GM19193 (cell line): Measurements from ENCODE around the gene POLR2F.

Source experiments
- POLR2A ChIP-seq: IDR thresholded peaks from 4 replicates; pipeline ENCODE4 v1.6.1; 2011; ENCODE audit not compliant: insufficient read depth, insufficient read length; ENCODE audit errors: extremely low read depth

Gene POLR2F

DNA sequence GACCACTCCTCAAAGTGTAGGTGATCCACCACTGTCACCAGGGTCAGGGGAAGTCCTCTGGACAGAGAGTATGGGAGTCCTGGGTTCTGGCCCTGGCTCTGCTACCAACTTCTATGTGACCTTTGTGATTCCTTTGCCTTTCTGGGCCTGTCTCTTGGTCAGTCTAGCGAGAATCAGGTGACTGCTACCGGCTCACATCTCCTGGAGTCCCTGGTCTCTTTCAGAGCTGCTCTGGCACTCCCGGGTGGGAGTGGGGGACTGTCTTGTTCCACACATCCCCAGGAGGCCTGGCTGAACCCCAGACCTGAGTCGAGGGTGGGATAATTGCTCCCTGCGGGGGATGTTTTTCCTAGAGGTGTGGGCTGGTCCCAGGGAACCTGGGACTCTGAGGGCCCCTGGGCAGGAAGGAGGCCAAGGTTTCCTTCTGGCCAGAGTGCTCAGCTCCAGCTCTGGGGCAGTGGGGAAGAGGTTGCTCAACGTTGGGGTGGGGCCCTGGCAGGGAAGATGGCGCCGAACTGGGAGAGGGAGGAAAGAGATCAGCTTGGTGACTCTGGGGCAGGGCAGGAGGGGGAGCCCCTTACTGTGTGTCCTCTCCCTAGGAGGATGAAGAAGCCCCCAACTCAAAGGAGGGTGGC, 28.8 kb downstream of the POLR2F start:
- TF ChIP-seq POLR2A: no peak

DNA sequence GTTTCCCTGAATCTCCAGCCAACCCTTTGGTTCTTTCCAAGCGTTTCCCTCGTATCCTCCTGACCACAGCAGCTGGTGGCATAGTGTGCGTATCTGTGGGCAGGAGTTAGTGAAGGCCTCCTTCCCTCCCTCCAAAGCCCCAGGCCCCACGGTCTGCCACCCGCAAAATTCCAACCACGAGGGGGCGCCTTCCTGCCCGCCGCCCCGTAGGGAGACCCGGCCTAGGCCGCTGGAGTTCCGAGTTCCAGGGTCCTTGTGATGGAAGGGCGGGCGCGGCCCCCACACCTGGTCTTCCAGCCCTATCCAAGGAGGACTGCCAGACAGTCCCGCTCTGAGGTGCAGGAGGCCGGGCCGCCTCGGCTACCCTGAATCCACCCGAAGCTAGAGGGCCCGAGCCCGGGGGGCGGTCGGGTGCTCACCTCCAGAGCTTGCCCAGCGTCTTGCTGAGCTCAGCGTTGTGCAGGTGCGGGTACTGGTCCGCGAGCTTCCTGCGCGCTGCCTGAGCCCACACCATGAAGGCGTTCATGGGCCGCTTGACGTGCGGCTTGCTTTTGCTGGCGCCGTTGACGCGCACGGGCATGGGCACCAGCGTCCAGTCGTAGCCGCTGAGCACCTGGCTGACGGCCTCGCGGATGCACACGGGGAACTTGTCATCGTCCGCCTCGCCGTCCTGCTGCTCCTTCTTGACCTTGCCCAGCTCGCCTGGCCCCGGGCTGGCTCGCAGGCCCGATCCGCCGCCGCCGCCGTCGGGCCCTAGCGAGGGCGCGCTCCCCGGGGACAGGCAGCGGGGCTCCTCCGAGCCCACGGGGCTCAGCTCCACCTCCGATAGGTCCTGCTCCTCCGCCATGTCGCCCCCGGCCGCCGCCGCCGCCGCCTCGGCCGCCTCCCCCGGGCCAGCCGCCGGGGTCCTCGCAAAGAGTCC, 29.7 kb downstream of the POLR2F start:
- no peak for TF ChIP-seq POLR2A

GRCh38 chr22:37983860-37984791, 30.6 kb downstream of the POLR2F start, which contains the start of gene SOX10:
Gene SOX10, minus strand, starts transcription at chr22:37984555. Its CDS starts 771 bp downstream, at chr22:37983784.
- no peak for TF ChIP-seq POLR2A

GRCh38 chr22:37985050-37985585, 31.6 kb downstream of the POLR2F start:
- TF ChIP-seq POLR2A: no peak

DNA sequence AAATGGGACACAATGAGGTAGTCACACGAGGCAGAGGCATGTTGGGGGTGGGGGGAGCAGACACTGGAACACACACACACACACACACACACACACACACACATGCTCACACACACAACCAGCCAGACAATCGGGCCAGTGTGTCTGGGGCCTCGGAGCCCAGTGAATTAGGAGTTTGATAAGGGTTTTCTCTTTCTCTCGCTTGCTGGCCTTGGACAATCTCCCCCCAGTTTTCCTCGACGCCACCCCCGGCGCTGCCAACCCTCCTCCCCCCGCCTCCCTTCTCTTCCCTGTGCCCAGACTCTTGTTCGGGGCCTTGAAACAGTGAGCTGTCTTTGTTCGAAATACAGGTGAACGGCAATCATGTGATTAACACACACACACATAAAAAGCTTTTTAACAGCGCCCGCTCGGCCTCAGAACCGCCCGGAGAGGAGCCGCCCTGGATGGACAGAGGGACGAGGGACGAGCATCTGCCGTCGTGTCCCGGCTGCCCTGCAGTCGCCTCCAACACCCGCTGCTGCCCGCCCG, 32.3 kb downstream of the POLR2F start:
- no peak for TF ChIP-seq POLR2A

GRCh38 chr22:37986371-37986770, 32.9 kb downstream of the POLR2F start:
- no peak for TF ChIP-seq POLR2A

DNA sequence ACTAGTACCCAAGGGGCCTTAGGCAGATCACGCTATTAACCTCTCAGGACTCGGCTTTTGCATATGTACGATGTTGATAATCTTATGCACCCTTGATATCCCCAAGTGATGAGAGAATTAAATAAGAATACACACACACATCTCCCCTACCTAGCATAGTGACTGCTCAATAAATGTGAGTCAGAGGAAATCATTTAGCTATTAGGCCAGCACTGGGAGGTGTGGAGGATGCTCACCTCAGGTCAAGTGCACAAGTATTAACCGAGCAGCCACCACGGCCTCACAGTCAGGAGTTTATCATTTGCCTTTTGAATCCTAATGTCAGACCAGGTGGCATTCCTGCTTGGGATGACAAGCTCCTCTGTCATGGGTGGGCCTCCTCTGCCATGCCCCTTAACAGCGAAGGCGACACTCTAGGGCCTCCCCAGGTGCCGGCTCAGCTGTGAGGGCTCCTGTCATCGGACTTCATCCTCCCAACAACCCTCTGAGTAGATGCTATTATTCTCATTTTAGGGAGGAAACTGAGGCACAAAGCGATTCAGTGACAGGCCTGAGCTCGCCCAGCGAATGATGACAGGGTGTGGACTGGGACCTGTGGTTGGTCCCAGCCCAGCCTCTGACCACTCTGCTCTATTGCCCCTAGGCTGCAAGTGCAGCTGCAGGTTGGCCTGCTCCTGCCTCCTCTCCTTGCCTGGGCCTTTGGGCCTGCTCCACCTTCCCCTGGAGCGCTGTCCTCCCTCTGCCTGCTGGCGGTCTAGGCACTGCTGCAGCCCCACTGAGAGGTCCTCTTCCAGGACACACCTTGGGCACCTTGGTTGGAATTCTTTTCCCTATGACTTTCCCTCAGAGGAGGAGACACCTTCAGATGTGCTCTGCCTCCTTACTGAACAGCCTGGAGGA, 35.9 kb downstream of the POLR2F start:
- no peak for TF ChIP-seq POLR2A

- TF ChIP-seq POLR2A: no peak
These were observed 36.8 kb downstream of the POLR2F start for GRCh38 chr22:37990301-37990700.

DNA sequence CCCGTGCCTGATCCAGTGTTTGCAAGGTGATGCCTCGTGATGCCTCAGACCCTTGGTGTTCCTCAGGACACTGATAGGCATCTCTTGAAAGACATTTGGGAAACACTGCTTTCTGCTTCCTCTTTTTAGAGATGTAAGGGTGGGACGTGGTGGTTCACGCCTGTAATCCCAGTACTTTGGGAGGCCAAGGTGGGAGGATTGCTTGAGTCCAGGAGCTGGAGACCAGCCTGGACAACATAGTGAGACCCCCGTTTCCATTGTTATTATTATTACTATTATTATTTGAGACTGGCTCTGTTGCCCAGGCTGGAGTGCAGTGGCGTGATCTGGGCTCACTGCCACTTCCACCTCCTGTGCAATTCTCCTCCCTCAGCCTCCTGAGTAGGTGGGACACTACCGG, 37.4 kb downstream of the POLR2F start:
- TF ChIP-seq POLR2A: no peak

GRCh38 chr22:37991731-37992442, 38.4 kb downstream of the POLR2F start:
- no peak for TF ChIP-seq POLR2A

GRCh38 chr22:37994049-37994448, 40.5 kb downstream of the POLR2F start:
- no peak for TF ChIP-seq POLR2A

DNA sequence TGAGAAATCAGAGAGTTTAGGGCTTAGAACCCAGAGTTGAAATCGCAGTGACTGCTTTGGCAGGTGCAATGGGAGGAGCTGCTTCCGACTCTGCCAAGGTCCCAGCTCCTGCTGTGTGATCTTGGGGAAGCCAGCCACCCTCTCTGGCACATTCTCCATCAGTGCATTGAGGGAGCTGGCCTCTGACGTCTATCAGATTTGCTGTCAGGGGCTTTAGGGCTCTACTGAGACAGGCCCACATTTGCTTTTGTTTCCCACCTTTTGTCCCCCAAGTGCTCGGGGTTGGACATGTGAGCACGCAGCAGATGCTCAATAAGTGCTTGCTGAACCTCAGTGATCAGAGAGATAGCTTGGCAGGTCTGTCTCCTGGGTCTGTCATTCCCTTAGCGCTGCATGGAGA, 41.5 kb downstream of the POLR2F start:
- no peak for TF ChIP-seq POLR2A

GRCh38 chr22:37995460-37995859, 42.0 kb downstream of the POLR2F start:
- TF ChIP-seq POLR2A: no peak
